ENCODE data around the gene ZNF24.

The ZNF24 gene

DNA sequence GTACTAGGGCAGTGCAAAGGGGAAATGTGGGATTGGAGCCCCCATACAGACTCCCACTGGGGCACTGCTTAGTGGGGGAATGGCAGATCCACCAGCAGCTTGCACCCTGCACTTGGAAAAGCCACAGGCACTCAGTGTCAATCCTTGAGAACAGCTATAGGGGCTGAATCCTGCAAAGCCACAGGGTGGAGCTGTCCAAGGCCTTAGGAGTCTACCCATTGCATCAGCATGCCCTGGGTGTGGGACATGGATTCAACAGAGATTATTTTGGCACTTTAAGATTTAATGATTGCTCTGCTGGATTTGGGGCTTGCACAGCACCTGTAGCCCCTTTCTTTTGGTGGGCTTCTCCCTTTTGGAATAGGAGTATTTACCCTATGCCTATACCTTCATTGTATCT is 8.6 kb upstream of the ZNF24 start:
- no peak for DNase-seq (ENCODE audit: low spot score)

GRCh38 chr18:35352283-35352682 is 8.1 kb upstream of the ZNF24 start:
- no peak for DNase-seq (ENCODE audit: low spot score)

GRCh38 chr18:35348001-35348400 is 3.8 kb upstream of the ZNF24 start:
- DNase-seq (ENCODE audit: low spot score) = no peak

DNA sequence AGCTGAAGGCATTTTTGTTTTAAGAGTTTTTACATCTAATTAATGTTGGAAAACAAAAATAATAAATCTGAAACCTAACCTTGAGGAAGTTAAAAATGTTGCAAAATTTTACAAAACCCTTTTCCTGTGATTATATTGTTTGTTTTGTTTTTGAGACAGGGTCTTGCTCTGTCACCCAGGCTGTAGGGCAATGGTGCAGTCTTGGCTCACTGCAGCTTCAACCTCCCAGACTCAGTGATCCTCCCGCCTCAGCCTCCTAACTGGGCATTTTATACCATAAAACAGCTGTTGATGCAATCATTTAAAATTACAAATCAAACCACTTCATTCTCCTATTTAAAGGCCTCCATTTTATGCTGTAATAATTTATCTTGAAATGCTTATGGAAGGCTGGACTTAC is 1.7 kb upstream of the ZNF24 start:
- no peak for DNase-seq (ENCODE audit: low spot score)

DNA sequence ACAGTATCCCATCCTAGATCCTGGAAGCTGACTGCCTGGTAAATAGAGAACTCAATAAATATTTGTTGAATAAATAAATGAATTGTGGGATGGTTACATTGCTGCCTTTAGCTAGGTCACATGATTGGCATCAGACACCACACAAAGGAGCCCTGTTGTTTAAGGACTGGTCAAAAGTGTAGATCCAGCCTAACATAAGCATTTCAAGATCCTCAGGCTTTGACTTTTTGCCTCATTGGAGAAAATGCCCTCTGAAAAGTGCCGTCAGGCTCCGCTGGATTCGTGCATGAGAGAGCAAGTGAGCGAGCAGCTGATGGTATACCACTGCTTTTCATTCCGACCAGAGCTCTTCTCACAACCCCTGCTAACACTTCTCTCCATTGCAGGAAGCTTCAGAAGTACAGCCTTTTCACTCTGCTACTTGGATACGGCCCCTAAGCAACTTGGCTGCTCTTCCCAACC is 1.3 kb upstream of the ZNF24 start:
- DNase-seq (ENCODE audit: low spot score) = no peak

DNA sequence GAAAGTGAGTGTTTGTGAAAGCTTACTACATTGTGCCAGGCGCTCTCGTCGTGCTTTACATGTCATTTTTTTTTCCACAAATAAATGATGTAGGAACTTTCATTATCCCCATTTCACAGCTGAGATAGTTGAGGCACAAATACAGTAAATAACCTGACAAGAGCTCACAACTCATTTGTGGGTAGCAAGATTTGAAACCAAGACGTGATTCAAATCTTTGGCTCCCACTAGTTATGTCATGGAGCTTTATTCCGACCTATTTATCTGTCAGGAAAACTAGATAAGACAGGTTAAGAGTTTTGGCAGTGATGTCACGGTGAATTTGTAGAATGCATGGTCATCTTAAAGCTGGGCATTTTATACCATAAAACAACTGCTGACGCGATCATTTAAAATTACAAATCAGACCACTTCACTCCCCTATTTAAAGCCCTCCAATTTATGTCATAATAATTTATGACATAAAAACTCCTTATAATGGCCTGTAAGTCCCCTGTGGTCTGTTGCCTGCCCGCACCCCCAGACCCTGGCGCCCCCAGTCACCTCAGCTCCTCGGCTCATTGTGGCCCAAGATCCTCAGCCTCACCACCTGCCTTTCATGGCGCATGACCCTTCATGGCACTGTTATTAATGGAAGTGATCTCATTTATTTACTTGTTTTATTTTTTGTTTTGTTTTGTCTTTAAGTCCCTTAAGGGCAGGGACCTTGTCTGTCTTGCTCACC is 678 bp upstream of the ZNF24 start:
- no peak for DNase-seq (ENCODE audit: low spot score)

DNA sequence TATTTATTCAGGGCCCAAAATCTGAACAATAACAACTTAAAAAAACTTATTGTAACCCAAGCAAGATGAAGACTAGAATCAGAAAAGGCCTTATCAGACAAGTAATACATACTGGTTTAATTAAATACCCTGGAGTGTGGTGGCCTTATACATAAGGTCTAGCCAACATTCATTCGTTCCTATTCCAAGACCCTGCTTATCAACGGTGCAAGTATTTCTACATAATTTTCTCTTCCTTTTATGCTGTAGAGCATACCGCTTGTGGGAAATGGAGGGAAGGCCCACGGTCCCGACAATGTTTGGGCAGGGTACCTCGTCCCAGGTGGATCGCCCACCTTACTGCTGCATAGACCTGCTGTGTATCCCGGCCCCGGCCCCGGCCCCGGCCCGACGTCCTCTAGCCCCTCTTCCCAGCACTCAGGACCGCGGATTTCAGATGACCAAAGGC is 708 bp downstream of the ZNF24 start:
- DNase-seq (ENCODE audit: low spot score) = no peak

DNA sequence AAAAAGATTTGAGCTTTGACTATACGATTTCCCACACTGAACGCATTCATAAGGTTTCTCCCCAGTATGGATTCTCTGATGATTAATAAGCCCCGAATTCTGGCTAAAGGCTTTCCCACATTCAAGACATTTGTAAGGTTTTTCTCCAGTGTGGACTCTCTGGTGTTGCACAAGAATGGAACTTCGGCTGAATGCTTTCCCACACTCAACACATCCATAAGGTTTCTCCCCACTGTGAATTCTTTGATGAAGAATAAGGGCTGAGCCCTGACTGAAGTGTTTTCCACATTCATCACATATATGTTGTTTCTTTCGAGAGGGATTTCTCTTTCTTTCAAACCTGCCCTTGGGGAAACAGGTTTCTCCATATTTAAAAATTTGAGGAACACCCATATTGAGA is 6.9 kb downstream of the ZNF24 start:
- DNase-seq (ENCODE audit: low spot score) = no peak

DNA sequence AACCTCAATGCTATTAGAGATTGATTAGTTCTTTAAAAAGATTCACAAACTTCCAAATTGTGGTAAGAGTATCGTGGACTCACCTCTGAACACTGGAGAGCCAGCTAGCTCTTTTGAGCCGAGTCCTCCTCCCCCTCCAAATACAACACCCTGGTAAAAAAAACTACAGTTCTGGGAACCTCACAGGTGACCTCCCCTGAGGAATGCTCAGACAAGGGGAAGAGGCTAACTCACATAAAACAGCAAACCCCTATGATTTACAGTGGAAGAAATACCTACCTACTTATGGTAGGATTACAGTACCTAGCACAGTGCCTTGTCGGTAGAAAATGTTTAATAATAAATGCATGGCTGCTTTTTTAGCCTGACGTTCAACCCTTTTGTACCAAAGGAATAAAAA is 8.4 kb downstream of the ZNF24 start:
- DNase-seq (ENCODE audit: low spot score) = no peak

DNA sequence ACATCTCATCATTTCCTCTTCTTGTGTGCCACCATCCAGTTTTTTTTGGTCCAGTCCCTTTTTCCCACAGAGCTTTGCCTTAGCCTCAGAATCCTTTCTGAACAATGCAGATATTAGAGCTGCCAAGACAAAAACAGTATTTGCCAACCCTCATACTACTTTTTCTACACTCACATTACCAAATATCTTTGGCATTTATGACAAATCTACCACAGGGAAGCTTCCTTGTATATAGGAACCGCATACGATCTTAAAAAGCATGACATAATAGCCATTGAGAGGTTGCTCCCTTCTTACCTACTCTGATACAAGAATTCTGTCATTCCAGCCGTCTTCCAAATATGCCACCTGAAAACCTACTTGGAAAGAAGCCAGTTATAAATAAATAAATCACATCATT is 9.4 kb downstream of the ZNF24 start:
- DNase-seq (ENCODE audit: low spot score) = no peak

DNA sequence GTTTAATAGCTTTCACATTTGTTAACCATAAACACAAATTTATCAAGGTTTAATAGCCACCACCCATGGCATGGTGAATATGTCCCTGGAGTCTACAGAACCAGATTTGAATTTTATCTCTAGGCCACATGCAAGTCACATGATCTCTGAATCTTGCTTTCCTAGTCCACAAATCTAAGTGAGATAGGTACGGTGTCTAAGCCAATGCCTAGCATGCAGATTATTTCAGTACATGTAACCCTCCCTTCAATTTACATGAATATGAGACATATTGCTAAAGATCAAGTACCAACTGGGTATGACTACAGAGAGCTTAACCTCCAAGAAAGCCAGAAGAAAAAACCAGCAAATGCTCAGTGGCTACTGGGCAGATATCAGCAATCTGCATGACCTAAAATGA is 10.0 kb downstream of the ZNF24 start:
- DNase-seq (ENCODE audit: low spot score) = no peak

- DNase-seq (ENCODE audit: low spot score) = no peak
Observed at GRCh38 chr18:35331367-35332087, 12.7 kb downstream of the ZNF24 start.

DNA sequence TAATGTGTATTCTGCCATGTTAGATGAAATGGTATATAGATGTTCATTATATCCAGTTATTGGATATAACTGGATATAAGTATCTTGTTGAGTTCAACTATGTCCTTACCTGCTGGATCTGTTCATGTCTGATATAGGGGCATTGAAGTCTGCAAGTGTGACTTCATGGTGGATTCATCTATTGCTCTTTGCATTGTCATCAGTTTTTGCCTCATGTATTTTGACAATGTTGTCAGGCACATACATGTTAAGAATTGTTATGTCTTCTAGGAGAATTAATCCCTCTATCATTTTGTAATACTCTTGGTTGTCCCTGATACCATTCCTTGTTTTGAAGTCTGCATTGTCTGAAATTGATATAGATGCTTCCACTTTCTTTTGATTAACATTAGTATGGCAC is 15.4 kb downstream of the ZNF24 start:
- no peak for DNase-seq (ENCODE audit: low spot score)

- no peak for DNase-seq (ENCODE audit: low spot score)
Observed at GRCh38 chr18:35326695-35327387, 17.4 kb downstream of the ZNF24 start.

GRCh38 chr18:35324926-35325655 is 19.1 kb downstream of the ZNF24 start:
- DNase-seq (ENCODE audit: low spot score) = no peak

GRCh38 chr18:35322486-35323458 is 21.4 kb downstream of the ZNF24 start:
- DNase-seq (ENCODE audit: low spot score) = no peak

GRCh38 chr18:35311496-35311895 is 32.7 kb downstream of the ZNF24 start:
- no peak for DNase-seq (ENCODE audit: low spot score)

GRCh38 chr18:35306588-35307250 is 37.5 kb downstream of the ZNF24 start:
- no peak for DNase-seq (ENCODE audit: low spot score)

DNA sequence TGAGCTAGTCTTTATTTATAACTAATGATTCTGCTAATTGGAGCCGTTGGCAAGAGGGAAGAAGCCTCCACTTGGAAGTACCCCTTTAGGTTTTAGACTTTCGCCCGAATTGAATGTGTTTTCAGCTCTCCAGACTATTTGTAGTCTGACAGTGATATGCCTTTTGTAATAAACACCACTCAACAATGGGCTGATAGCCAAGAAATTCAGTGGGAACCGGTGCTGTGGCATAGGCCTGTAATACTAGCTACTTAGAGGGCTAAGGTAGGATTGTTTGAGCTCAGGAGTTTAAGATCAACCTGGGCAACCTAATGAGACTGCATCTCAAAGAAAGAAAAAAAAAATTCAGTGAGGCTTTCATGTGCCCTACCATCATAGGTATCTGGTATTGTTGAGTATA is 40.6 kb downstream of the ZNF24 start:
- no peak for DNase-seq (ENCODE audit: low spot score)

DNA sequence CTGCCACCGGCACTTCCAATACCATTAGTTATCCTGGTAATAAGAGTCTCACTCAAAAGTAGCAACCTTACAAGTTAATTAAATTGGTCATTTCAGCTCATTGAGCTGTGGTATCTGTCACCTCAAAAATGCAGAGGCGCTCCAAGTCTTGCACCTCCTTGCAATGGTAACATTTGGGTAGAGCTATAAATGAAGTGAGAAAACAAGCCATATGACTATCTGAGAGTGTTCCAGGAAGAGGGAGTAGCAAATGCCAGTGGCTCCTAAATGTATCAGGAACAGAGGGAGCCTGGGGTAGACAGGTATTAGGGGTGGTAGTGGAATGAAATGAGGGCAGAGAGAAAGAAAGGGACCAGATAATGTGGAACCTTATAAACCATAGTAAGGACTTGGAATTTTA is 48.2 kb downstream of the ZNF24 start:
- DNase-seq (ENCODE audit: low spot score) = no peak

GRCh38 chr18:35291166-35291565 is 53.1 kb downstream of the ZNF24 start:
- DNase-seq (ENCODE audit: low spot score) = no peak
